ENCODE data around the gene TECTB.

GRCh38 chr10:112265745-112266144 is 17.5 kb upstream of the TECTB start:
- TF ChIP-seq POLR2AphosphoS5 (IDR thresholded peaks at IDR 0.05; ENCODE audit: low read depth, low read length) = no peak
- TF ChIP-seq TAF1 (IDR thresholded peaks at IDR 0.05; ENCODE audit: borderline replicate concordance, low read depth, low read length) = no peak
- no peak for TF ChIP-seq POLR2A (IDR thresholded peaks at IDR 0.05; ENCODE audit: low read depth, low read length)

All from GM12892 (cell line).